ENCODE measurements around the gene TRAPPC5. TPM values are rescaled to one million over a fixed set of nuclear protein-coding genes. Genes with fewer than 3 reads are reported as not detected.

The TRAPPC5 gene
- total RNA-seq, 2 experiments from 2014 or later, result 41.3 to 43.4 TPM

DNA sequence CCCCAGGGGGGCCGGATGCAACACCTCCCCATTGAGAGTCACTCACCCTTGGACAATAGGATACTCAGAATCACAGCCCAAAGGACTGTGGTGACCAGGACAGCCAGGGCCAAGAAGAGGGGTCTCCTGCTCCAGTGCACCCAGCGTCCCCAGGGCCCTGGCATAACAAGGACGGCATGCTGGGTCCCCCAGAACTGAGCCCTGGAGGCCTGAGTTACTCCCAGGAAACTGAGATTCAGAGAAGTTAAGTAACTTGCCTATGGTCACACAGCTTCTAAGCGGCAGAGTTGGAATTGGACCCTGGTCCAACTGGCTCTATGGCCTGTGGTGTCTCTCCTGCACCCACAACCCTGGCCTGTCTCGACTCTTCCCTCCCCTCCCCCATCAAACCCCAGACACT lies 51.0 kb downstream of the TRAPPC5 start:
- H3K9me3 ChIP-seq (ENCODE audit: control insufficient read depth in 1 of 2, insufficient read depth in 1 of 2, low read length in 2 of 2), result peaks cover 0 to 28% of the 10 kb centered on the region in 2 experiments
- no peak overlapping the region for H3K27ac ChIP-seq (ENCODE audit: low read depth in 1 of 2, low read length in 2 of 2)
- Mint-ChIP-seq H3K27me3 (peaks cover 59% of the 10 kb centered on the region), H3K4me1 (ENCODE audit: low read depth) (peaks cover 14% of the 10 kb centered on the region), H3K27ac (no peak overlapping the region), H3K9me3 (no peaks in the 10 kb centered on the region), H3K36me3 (ENCODE audit: low read depth) (no peaks in the 10 kb centered on the region), H3K4me3 (no peak overlapping the region)
- DNase-seq (no peak), ATAC-seq (ENCODE audit: poor library complexity) (no peak)
- no peak overlapping the region for H3K4me3 ChIP-seq (ENCODE audit: low read length)
- peaks cover 28 to 44% of the 10 kb centered on the region in 2 experiments for H3K27me3 ChIP-seq (ENCODE audit: control insufficient read depth in 1 of 2, insufficient read depth in 2 of 2, low read length in 2 of 2)
- H3K4me1 ChIP-seq (ENCODE audit: insufficient read depth, low read length), result peaks cover 19% of the 10 kb centered on the region
- H3K36me3 ChIP-seq (ENCODE audit: insufficient read depth, low read length), result no peaks in the 10 kb centered on the region
- TF ChIP-seq, protein P1, sequence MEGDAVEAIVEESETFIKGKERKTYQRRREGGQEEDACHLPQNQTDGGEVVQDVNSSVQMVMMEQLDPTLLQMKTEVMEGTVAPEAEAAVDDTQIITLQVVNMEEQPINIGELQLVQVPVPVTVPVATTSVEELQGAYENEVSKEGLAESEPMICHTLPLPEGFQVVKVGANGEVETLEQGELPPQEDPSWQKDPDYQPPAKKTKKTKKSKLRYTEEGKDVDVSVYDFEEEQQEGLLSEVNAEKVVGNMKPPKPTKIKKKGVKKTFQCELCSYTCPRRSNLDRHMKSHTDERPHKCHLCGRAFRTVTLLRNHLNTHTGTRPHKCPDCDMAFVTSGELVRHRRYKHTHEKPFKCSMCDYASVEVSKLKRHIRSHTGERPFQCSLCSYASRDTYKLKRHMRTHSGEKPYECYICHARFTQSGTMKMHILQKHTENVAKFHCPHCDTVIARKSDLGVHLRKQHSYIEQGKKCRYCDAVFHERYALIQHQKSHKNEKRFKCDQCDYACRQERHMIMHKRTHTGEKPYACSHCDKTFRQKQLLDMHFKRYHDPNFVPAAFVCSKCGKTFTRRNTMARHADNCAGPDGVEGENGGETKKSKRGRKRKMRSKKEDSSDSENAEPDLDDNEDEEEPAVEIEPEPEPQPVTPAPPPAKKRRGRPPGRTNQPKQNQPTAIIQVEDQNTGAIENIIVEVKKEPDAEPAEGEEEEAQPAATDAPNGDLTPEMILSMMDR (IDR thresholded peaks at IDR 0.05), result no peak
- POLR2A ChIA-PET, result no interaction called here
- CTCF ChIA-PET, result no interaction called here
- intact Hi-C loops (cut with DNase I, micrococcal nuclease), result no loop called here

DNA sequence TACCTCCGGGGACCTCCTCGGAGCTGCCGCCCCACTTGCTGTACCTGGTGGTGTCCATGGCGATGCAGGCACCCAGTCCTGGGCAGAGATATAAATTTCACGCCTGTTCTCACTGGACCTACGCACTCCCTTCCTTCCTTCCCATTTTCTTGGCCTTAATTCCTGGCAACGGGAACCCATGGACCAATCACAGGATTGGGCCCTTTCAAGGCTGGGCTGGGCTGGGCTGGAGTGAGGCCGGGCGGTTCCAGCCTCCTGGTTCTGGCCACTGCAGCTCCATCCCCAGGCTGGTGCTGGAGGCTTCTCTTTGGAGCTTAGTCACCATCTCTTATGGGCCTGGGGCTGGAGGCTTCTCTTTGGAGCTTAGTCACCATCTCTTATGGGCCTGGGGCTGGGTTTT lies 51.4 kb downstream of the TRAPPC5 start, which contains the start of gene CLEC4G:
TSS of gene CLEC4G (minus strand) at position 66 of the 400 bp plus-strand sequence. CDS start at position 58, 8 bp downstream.
- Histone ChIP-seq H3K36me3 (ENCODE audit: insufficient read depth, low read length) (no peaks in the 10 kb centered on the region), H3K27me3 (ENCODE audit: control insufficient read depth in 1 of 2, insufficient read depth in 2 of 2, low read length in 2 of 2) (peaks cover 28 to 44% of the 10 kb centered on the region in 2 experiments), H3K4me1 (ENCODE audit: insufficient read depth, low read length) (peaks cover 19% of the 10 kb centered on the region), H3K4me3 (ENCODE audit: low read length) (no peak within 1 kb of the TSS), H3K9me3 (ENCODE audit: control insufficient read depth in 1 of 2, insufficient read depth in 1 of 2, low read length in 2 of 2) (peaks cover 0 to 28% of the 10 kb centered on the region in 2 experiments), H3K27ac (ENCODE audit: low read depth in 1 of 2, low read length in 2 of 2) (no peak within 1 kb of the TSS)
- H3K9me3 Mint-ChIP-seq, result no peaks in the 10 kb centered on the region
- H3K4me1 Mint-ChIP-seq (ENCODE audit: low read depth), result peaks cover 14% of the 10 kb centered on the region
- no peak within 1 kb of the TSS for H3K4me3 Mint-ChIP-seq
- no peak for DNase-seq
- intact Hi-C loops (cut with DNase I, micrococcal nuclease), result no loop called here
- H3K36me3 Mint-ChIP-seq (ENCODE audit: low read depth), result no peaks in the 10 kb centered on the region
- CTCF ChIA-PET, result no interaction called here
- ATAC-seq (ENCODE audit: poor library complexity), result no peak
- POLR2A ChIA-PET, result no interaction called here
- H3K27me3 Mint-ChIP-seq, result peaks cover 59% of the 10 kb centered on the region
- TF ChIP-seq, protein P1 (IDR thresholded peaks at IDR 0.05), result no peak
- H3K27ac Mint-ChIP-seq, result no peak within 1 kb of the TSS

DNA sequence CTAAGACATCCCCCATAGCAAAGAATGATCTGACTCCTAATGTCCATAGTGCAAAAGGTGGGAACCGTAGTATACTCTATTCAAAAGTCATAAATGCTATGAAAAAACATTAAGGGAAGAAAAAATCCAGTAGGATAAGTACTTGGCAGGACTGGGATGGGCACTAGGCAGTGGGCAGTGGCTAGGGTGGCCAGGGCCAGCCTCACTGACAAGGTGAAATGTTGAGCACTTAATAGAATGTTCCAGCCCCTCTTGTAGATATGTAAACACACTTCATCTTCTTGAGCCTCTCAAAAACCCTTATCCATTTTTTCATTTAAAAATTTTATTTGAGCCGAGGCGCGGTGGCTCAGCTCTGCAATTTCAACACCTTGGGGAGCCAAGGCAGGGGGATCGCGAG lies 52.7 kb downstream of the TRAPPC5 start:
- H3K4me1 Mint-ChIP-seq (ENCODE audit: low read depth), result peaks cover 14% of the 10 kb centered on the region
- H3K4me3 Mint-ChIP-seq, result no peak overlapping the region
- no peak for DNase-seq
- H3K9me3 Mint-ChIP-seq, result no peaks in the 10 kb centered on the region
- H3K36me3 Mint-ChIP-seq (ENCODE audit: low read depth), result no peaks in the 10 kb centered on the region
- Histone ChIP-seq H3K36me3 (ENCODE audit: insufficient read depth, low read length) (no peaks in the 10 kb centered on the region), H3K4me3 (ENCODE audit: low read length) (no peak overlapping the region), H3K4me1 (ENCODE audit: insufficient read depth, low read length) (peaks cover 19% of the 10 kb centered on the region), H3K9me3 (ENCODE audit: control insufficient read depth in 1 of 2, insufficient read depth in 1 of 2, low read length in 2 of 2) (peaks cover 0 to 24% of the 10 kb centered on the region in 2 experiments), H3K27me3 (ENCODE audit: control insufficient read depth in 1 of 2, insufficient read depth in 2 of 2, low read length in 2 of 2) (peaks cover 27 to 33% of the 10 kb centered on the region in 2 experiments), H3K27ac (ENCODE audit: low read depth in 1 of 2, low read length in 2 of 2) (no peak overlapping the region)
- POLR2A ChIA-PET, result no interaction called here
- no peak for ATAC-seq (ENCODE audit: poor library complexity)
- peaks cover 51% of the 10 kb centered on the region for H3K27me3 Mint-ChIP-seq
- TF ChIP-seq, protein P1 (IDR thresholded peaks at IDR 0.05), result no peak
- H3K27ac Mint-ChIP-seq, result no peak overlapping the region
- CTCF ChIA-PET, result no interaction called here
- intact Hi-C loops (cut with DNase I, micrococcal nuclease), result no loop called here
